SK-N-SH (cell line): Measurements from ENCODE around the gene CLEC3B. TPM values are rescaled to one million over a fixed set of nuclear protein-coding genes. Genes with fewer than 3 reads are reported as not detected.

ENCODE experiments used
- CTCF ChIA-PET: fragments of 300-600, 350-600 bp; formaldehyde crosslinking; extraction: SDS; loops from one replicate; lab custom pipeline; 2021; lab: Yijun Ruan, JAX
- POLR2A ChIA-PET: fragments of 350-600 bp; sonication (Branson Sonifier 250); formaldehyde crosslinking; extraction: SDS; loops from one replicate; lab custom pipeline; 2020; ENCODE audit warnings: antibody characterized with exemption, inconsistent platforms; lab: Yijun Ruan, JAX
- DNase-seq: peaks from one replicate; pipeline ENCODE4 v3.0.0; 2012
- H2AFZ ChIP-seq: fragments of 200-600 bp; sonication (generic); 2 replicates; pipeline ENCODE4 v1.8.1; 2016; ENCODE audit warnings: antibody characterized with exemption, mild to moderate bottlenecking, low read depth
- H3F3A ChIP-seq: fragments of 200-600 bp; sonication (generic); replicated peaks from 2 replicates; pipeline ENCODE3; 2016; ENCODE audit warnings: antibody characterized with exemption, mild to moderate bottlenecking; ENCODE audit not compliant: insufficient read depth
- H3K27ac ChIP-seq, 2 experiments: fragments of 200-500 bp in 1 of 2; fragments of 200-600 bp in 1 of 2; sonication (Bioruptor generic) in 1 of 2; sonication (generic), shearing (Covaris generic) in 1 of 2; 2 replicates each; pipeline versions ENCODE4 v1.5.1 to v1.6.1; 2014 to 2016; ENCODE audit warnings: low read depth in 2 of 2, inconsistent platforms in 1 of 2, low read length in 1 of 2, mild to moderate bottlenecking in 1 of 2, mixed read lengths in 1 of 2
- H3K27me3 ChIP-seq: fragments of 200-600 bp; sonication (generic), shearing (Covaris generic); 2 replicates; pipeline ENCODE4 v1.6.1; 2016; ENCODE audit warnings: mixed run types; ENCODE audit not compliant: insufficient read depth
- H3K36me3 ChIP-seq, 2 experiments: fragments of 200-500 bp in 1 of 2; fragments of 200-600 bp in 1 of 2; sonication (Bioruptor generic) in 1 of 2; sonication (generic) in 1 of 2; replicated peaks in 1 of 2; 2 replicates each; pipeline versions ENCODE3 to v1.5.1; 2014 to 2016; ENCODE audit warnings: low read length in 1 of 2, mild to moderate bottlenecking in 1 of 2; ENCODE audit not compliant: insufficient read depth in 2 of 2, control insufficient read depth in 1 of 2
- H3K4me1 ChIP-seq, 2 experiments: fragments of 200-500 bp in 1 of 2; fragments of 200-600 bp in 1 of 2; sonication (Bioruptor generic) in 1 of 2; sonication (generic), shearing (Covaris generic) in 1 of 2; 2 replicates each; pipeline versions ENCODE4 v1.5.1 to v1.6.1; 2014 to 2016; ENCODE audit warnings: low read depth in 1 of 2, low read length in 1 of 2, mixed run types in 1 of 2; ENCODE audit not compliant: insufficient read depth in 2 of 2, control insufficient read depth in 1 of 2
- H3K4me2 ChIP-seq: fragments of 200-600 bp; sonication (generic), shearing (Covaris generic); 2 replicates; pipeline ENCODE4 v1.6.1; 2017; ENCODE audit warnings: mixed run types
- H3K4me3 ChIP-seq, 2 experiments: fragments of 200-500 bp in 1 of 2; fragments of 200-600 bp in 1 of 2; sonication (Bioruptor generic) in 1 of 2; sonication (generic), shearing (Covaris generic) in 1 of 2; 2 replicates each; pipeline versions ENCODE4 v1.5.1 to v1.8.1; 2014 to 2016; ENCODE audit warnings: low read depth in 2 of 2, inconsistent platforms in 1 of 2, low read length in 1 of 2, mild to moderate bottlenecking in 1 of 2, mixed read lengths in 1 of 2, moderate library complexity in 1 of 2
- H3K79me2 ChIP-seq: fragments of 200-600 bp; sonication (generic); 2 replicates; pipeline ENCODE4 v1.8.1; 2017; ENCODE audit warnings: mild to moderate bottlenecking; ENCODE audit not compliant: insufficient read depth
- H3K9ac ChIP-seq: fragments of 200-600 bp; sonication (generic); 2 replicates; pipeline ENCODE4 v1.6.1; 2017; ENCODE audit warnings: mixed run types
- H3K9me2 ChIP-seq: fragments of 200-600 bp; sonication (generic); 2 replicates; pipeline ENCODE4 v1.6.1; 2017; ENCODE audit warnings: mixed run types
- H3K9me3 ChIP-seq: fragments of 200-600 bp; sonication (generic); 2 replicates; pipeline ENCODE4 v1.6.1; 2017; ENCODE audit warnings: mixed run types, mild to moderate bottlenecking, moderate library complexity
- H4K20me1 ChIP-seq: fragments of 200-600 bp; sonication (generic); 2 replicates; pipeline ENCODE4 v1.6.1; 2017; ENCODE audit warnings: mild to moderate bottlenecking, mixed run types; ENCODE audit not compliant: insufficient read depth
- CHD2 ChIP-seq: fragments of 150-350 bp; IDR thresholded peaks from 2 replicates; pipeline ENCODE4 v1.6.1; 2018; ENCODE audit warnings: low read length; ENCODE audit not compliant: partially characterized antibody
- EZH2phosphoT487 ChIP-seq: fragments of 200-600 bp; sonication (generic); IDR thresholded peaks from 2 replicates; pipeline ENCODE4 v1.6.1; 2017; ENCODE audit warnings: low read depth, mixed run types, mild to moderate bottlenecking, antibody characterized with exemption, moderate library complexity, borderline replicate concordance
- FOSL2 ChIP-seq: IDR thresholded peaks from 2 replicates; pipeline ENCODE4 v1.4.0; 2012; ENCODE audit warnings: low read depth, mild to moderate bottlenecking, moderate library complexity, borderline replicate concordance
- FOXJ3 ChIP-seq: sonication (generic); formaldehyde crosslinking; IDR thresholded peaks from 2 replicates; pipeline ENCODE4 v1.5.1; 2020; ENCODE audit warnings: mild to moderate bottlenecking, missing genetic modification reagents
- FOXM1 ChIP-seq: IDR thresholded peaks from 2 replicates; pipeline ENCODE4 v1.4.0; 2012; ENCODE audit warnings: low read depth, mild to moderate bottlenecking
- JUND ChIP-seq: IDR thresholded peaks from 2 replicates; pipeline ENCODE4 v1.4.0; 2012
- MAX ChIP-seq: IDR thresholded peaks from 2 replicates; pipeline ENCODE4 v1.4.0; 2012; ENCODE audit warnings: low read depth
- MEF2A ChIP-seq: IDR thresholded peaks from 2 replicates; pipeline ENCODE4 v1.4.0; 2012; ENCODE audit warnings: low read depth, borderline replicate concordance
- NFIC ChIP-seq: IDR thresholded peaks from 2 replicates; pipeline ENCODE4 v1.4.0; 2012; ENCODE audit warnings: borderline replicate concordance
- NRF1 ChIP-seq: IDR thresholded peaks from 2 replicates; pipeline ENCODE4 v1.6.1; 2012; ENCODE audit warnings: low read depth, mild to moderate bottlenecking, low read length
- POLR2AphosphoS5 ChIP-seq: IDR thresholded peaks from 2 replicates; pipeline ENCODE4 v1.6.1; 2012; ENCODE audit warnings: low read depth, low read length
- RAD21 ChIP-seq: IDR thresholded peaks from 2 replicates; pipeline ENCODE4 v1.6.1; 2012; ENCODE audit warnings: mild to moderate bottlenecking, low read length
- RFX5 ChIP-seq: IDR thresholded peaks from 2 replicates; pipeline ENCODE4 v1.6.1; 2012; ENCODE audit warnings: mild to moderate bottlenecking, improper control_type of control experiment, low read length
- WGBS: methylation state at CpG from one replicate; pipeline ENCODE4 v1.1.6; 2017; ENCODE audit warnings: low lambda C conversion rate; 5-methylcytosine and 5-hydroxymethylcytosine counted together
- polyA plus RNA-seq, 3 experiments: library from polyadenylated mRNA; depleted of rRNA; stranded (reverse); fragments of >200 nt; gene quantifications; 2 replicates each; pipeline ENCODE4 v1.2.3, GENCODE V29; 2012
- TF ChIP-seq, protein P1 (sequence below): fragments of 200-600 bp; sonication (generic); IDR thresholded peaks from 2 replicates; pipeline ENCODE4 v1.6.1; 2017; ENCODE audit warnings: antibody characterized with exemption, mild to moderate bottlenecking, moderate library complexity

The CLEC3B gene
- polyA plus RNA-seq, 1 of the 3 experiments (the other 2 are of a cell fraction): 0.46 TPM

GRCh38 chr3:45021524-45022297, 4.4 kb upstream of the CLEC3B start:
- no peak for DNase-seq
- CTCF ChIA-PET: interaction anchor here (0.9 to 1.8 kb wide), 4 partner anchors 9 to 19 kb away, joined by 3 to 5 read pairs (median 4); no protein-coding TSS in a partner anchor
- POLR2A ChIA-PET: no interaction called here

GRCh38 chr3:45023675-45024074, 2.4 kb upstream of the CLEC3B start:
- H3K27me3 ChIP-seq: no peaks in the 10 kb centered on the region
- H3K9ac ChIP-seq: no peak overlapping the region
- ChIA-PET CTCF (interaction anchor here (1.5 kb wide), 1 partner anchor 15 kb away, joined by 4 read pairs; no protein-coding TSS in a partner anchor), POLR2A (no interaction called here)
- no peak overlapping the region for H3K4me3 ChIP-seq
- WGBS: 87% methylated on average over 3 of the region's 3 CpGs
- TF ChIP-seq MEF2A: no peak
- no peak for TF ChIP-seq FOSL2
- no peak for TF ChIP-seq EZH2phosphoT487
- no peak for TF ChIP-seq FOXJ3 (CRISPR knock-in tag)
- TF ChIP-seq FOXM1: no peak
- no peaks in the 10 kb centered on the region for H3K79me2 ChIP-seq
- no peaks in the 10 kb centered on the region for H4K20me1 ChIP-seq
- DNase-seq: no peak
- H3K4me2 ChIP-seq: no peak overlapping the region
- H3K9me3 ChIP-seq: no peaks in the 10 kb centered on the region
- H3K9me2 ChIP-seq: no peaks in the 10 kb centered on the region
- no peaks in the 10 kb centered on the region for H3F3A ChIP-seq
- H3K4me1 ChIP-seq: no peaks in the 10 kb centered on the region; a peak in 2 of 4 replicates
- no peaks in the 10 kb centered on the region for H3K36me3 ChIP-seq
- no peak overlapping the region for H3K27ac ChIP-seq
- H2AFZ ChIP-seq: no peak overlapping the region

More at GRCh38 chr3:45021524-45022297, 4.4 kb upstream of the CLEC3B start:
- TF ChIP-seq RFX5 (no peak), POLR2AphosphoS5 (no peak), FOXM1 (no peak), RAD21 (no peak), EZH2phosphoT487 (no peak), JUND (no peak), NRF1 (no peak), NFIC (no peak), CHD2 (no peak), FOXJ3 (CRISPR knock-in tag) (no peak), MAX (no peak)
- TF ChIP-seq, protein P1, sequence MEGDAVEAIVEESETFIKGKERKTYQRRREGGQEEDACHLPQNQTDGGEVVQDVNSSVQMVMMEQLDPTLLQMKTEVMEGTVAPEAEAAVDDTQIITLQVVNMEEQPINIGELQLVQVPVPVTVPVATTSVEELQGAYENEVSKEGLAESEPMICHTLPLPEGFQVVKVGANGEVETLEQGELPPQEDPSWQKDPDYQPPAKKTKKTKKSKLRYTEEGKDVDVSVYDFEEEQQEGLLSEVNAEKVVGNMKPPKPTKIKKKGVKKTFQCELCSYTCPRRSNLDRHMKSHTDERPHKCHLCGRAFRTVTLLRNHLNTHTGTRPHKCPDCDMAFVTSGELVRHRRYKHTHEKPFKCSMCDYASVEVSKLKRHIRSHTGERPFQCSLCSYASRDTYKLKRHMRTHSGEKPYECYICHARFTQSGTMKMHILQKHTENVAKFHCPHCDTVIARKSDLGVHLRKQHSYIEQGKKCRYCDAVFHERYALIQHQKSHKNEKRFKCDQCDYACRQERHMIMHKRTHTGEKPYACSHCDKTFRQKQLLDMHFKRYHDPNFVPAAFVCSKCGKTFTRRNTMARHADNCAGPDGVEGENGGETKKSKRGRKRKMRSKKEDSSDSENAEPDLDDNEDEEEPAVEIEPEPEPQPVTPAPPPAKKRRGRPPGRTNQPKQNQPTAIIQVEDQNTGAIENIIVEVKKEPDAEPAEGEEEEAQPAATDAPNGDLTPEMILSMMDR: no peak
- Histone ChIP-seq H4K20me1 (no peaks in the 10 kb centered on the region), H3F3A (no peaks in the 10 kb centered on the region), H3K4me1 (no peaks in the 10 kb centered on the region; a peak in 1 of 4 replicates), H3K4me3 (no peak overlapping the region), H3K9me2 (no peaks in the 10 kb centered on the region), H3K9me3 (no peaks in the 10 kb centered on the region), H3K4me2 (no peak overlapping the region), H3K27me3 (no peaks in the 10 kb centered on the region), H3K36me3 (no peaks in the 10 kb centered on the region), H2AFZ (no peak overlapping the region), H3K79me2 (no peaks in the 10 kb centered on the region), H3K27ac (no peak overlapping the region), H3K9ac (no peak overlapping the region)
- 88% methylated on average over 12 of the region's 12 CpGs for WGBS
